K562 (cell line): ENCODE measurements around the gene CXCR5. TPM values are rescaled to one million over a fixed set of nuclear protein-coding genes. Genes with fewer than 3 reads are reported as not detected.
A peak's percentile ranks its signal among the peaks of the same experiment; 100 is the strongest.

ENCODE experiments used
- ATAC-seq: fragments of 200-7000 bp; cut with Tn5 transposase; 3 replicates; pipeline ENCODE4 v1.9.1; 2020; ENCODE audit warnings: moderate library complexity
- BruUV-seq: library from RNA; stranded (reverse); fragments of 400-500 nt; replicated peaks from 2 replicates; lab custom pipeline; 2021; lab: Mats Ljungman, UMichigan
- CTCF ChIA-PET: fragments of 300-600 bp; formaldehyde crosslinking; extraction: SDS; loops from one replicate; lab custom pipeline; 2021; ENCODE audit warnings: low intra/inter-chr PET ratio; lab: Yijun Ruan, JAX
- POLR2A ChIA-PET: fragments of 300-600, 350-650 bp; sonication (Branson Sonifier 250); formaldehyde crosslinking; extraction: SDS; loops from one replicate; lab custom pipeline; 2021; ENCODE audit warnings: antibody characterized with exemption, inconsistent platforms; lab: Yijun Ruan, JAX
- DNase-seq, 4 experiments: peaks; one replicate each; pipeline versions ENCODE4 v3.0.0 to v3.0.0-alpha.2; 2011 to 2018; ENCODE audit warnings: low spot score in 3 of 4, mixed read lengths in 3 of 4; ENCODE audit errors: extremely low read depth in 1 of 4
- FAIRE-seq: peaks from 2 replicates; lab custom pipeline; 2011; peaks lifted over from hg19 to GRCh38; lab: Jason Lieb, UNC
- H2AFZ ChIP-seq: 2 replicates; pipeline ENCODE4 v1.6.0; 2011; ENCODE audit warnings: low read depth, low read length, control low read depth, inconsistent platforms
- H3K27ac ChIP-seq: fragments of 200-600 bp; 3 replicates; pipeline ENCODE4 v1.8.0; 2011; ENCODE audit warnings: low read depth, mild to moderate bottlenecking, control low read depth, inconsistent platforms, low read length, moderate library complexity, mixed read lengths; ENCODE audit errors: extremely low read depth
- H3K27me3 ChIP-seq, 2 experiments: fragments of 300-600 bp in 1 of 2; 2 replicates in 1 of 2; 3 replicates in 1 of 2; pipeline versions ENCODE4 v1.6.0 to v1.8.0; 2011; ENCODE audit warnings: inconsistent platforms in 2 of 2, low read length in 2 of 2, mild to moderate bottlenecking in 1 of 2, mixed read lengths in 1 of 2, moderate library complexity in 1 of 2; ENCODE audit not compliant: control insufficient read depth in 2 of 2, insufficient read depth in 2 of 2
- H3K36me3 ChIP-seq: fragments of 300-600 bp; 3 replicates; pipeline ENCODE4 v1.8.0; 2011; ENCODE audit warnings: mild to moderate bottlenecking, low read length, inconsistent platforms; ENCODE audit not compliant: control insufficient read depth, insufficient read depth
- H3K4me1 ChIP-seq, 2 experiments: fragments of 200-600 bp in 1 of 2; replicated peaks in 1 of 2; 2 replicates in 1 of 2; 3 replicates in 1 of 2; pipeline versions ENCODE4 v1.5.1 to v1.8.0; 2011; ENCODE audit warnings: inconsistent platforms in 2 of 2, low read length in 2 of 2, mild to moderate bottlenecking in 1 of 2, mixed read lengths in 1 of 2, moderate library complexity in 1 of 2; ENCODE audit not compliant: control insufficient read depth in 2 of 2, insufficient read depth in 2 of 2
- H3K4me2 ChIP-seq: 2 replicates; pipeline ENCODE4 v1.6.1; 2011; ENCODE audit warnings: low read length, control low read depth, inconsistent platforms, mixed read lengths; ENCODE audit not compliant: insufficient read depth
- H3K4me3 ChIP-seq: fragments of 200-600 bp; sonication (generic), shearing (Covaris generic); 2 replicates; pipeline ENCODE4 v1.5.1; 2016; ENCODE audit warnings: control low read depth, inconsistent platforms
- H3K79me2 ChIP-seq: fragments of 200-600 bp; 3 replicates; pipeline ENCODE4 v1.8.0; 2011; ENCODE audit warnings: low read length, inconsistent platforms; ENCODE audit not compliant: control insufficient read depth, insufficient read depth
- H3K9ac ChIP-seq, 2 experiments: 2 replicates each; pipeline versions ENCODE4 v1.6.0 to v1.6.1; 2011; ENCODE audit warnings: low read depth in 2 of 2, low read length in 2 of 2, control low read depth in 1 of 2, inconsistent platforms in 1 of 2, mild to moderate bottlenecking in 1 of 2, mixed read lengths in 1 of 2; ENCODE audit not compliant: insufficient read depth in 1 of 2
- H3K9me1 ChIP-seq: one replicate; pipeline ENCODE4 v1.6.0; 2011; ENCODE audit warnings: inconsistent platforms, mild to moderate bottlenecking, low read length, moderate library complexity; ENCODE audit not compliant: control insufficient read depth, insufficient read depth
- H3K9me3 ChIP-seq: replicated peaks from 2 replicates; pipeline ENCODE4 v1.5.1; 2011; ENCODE audit warnings: low read depth, low read length, inconsistent platforms; ENCODE audit not compliant: control insufficient read depth, insufficient read depth
- H4K20me1 ChIP-seq: replicated peaks from 2 replicates; pipeline ENCODE4 v1.6.1; 2011; ENCODE audit warnings: low read length, inconsistent platforms, mixed read lengths; ENCODE audit not compliant: control insufficient read depth, insufficient read depth
- ATF7 ChIP-seq: fragments of 450-650 bp; IDR thresholded peaks from 2 replicates; pipeline ENCODE4 v1.7.1; 2014; ENCODE audit warnings: mild to moderate bottlenecking, moderate library complexity
- EP400 ChIP-seq: fragments of 450-650 bp; IDR thresholded peaks from 2 replicates; pipeline ENCODE4 v1.6.1; 2017; ENCODE audit warnings: antibody characterized with exemption, mild to moderate bottlenecking, moderate library complexity
- TAF1 ChIP-seq: IDR thresholded peaks from 2 replicates; pipeline ENCODE4 v1.6.1; 2011; ENCODE audit warnings: mild to moderate bottlenecking, low read length, moderate library complexity; ENCODE audit not compliant: insufficient read depth, control insufficient read depth, severe bottlenecking; ENCODE audit errors: extremely low read depth
- TEAD1 ChIP-seq, 2 experiments: fragments of 450-650 bp in 1 of 2; sonication (generic) in 1 of 2; formaldehyde crosslinking; IDR thresholded peaks; 2 replicates each; pipeline versions ENCODE4 v1.4.0 to v1.8.0; 2020 to 2022; ENCODE audit warnings: mild to moderate bottlenecking in 2 of 2, missing genetic modification reagents in 1 of 2
- TRIM24 ChIP-seq, 2 experiments: fragments of 450-650 bp; IDR thresholded peaks; 2 replicates each; pipeline ENCODE4 v1.6.1; 2016
- ZBTB7A ChIP-seq: IDR thresholded peaks from 2 replicates; pipeline ENCODE4 v1.6.1; 2011; ENCODE audit warnings: low read depth, mild to moderate bottlenecking, low read length, moderate library complexity, borderline replicate concordance; ENCODE audit not compliant: control insufficient read depth
- ZNF165 ChIP-seq: fragments of 250-450 bp; sonication (Bioruptor Pico); IDR thresholded peaks from 2 replicates; pipeline ENCODE4 v1.4.0; 2020; ENCODE audit warnings: borderline replicate concordance
- ZNF212 ChIP-seq: fragments of 450-650 bp; formaldehyde crosslinking; IDR thresholded peaks from 2 replicates; pipeline ENCODE4 v1.4.0; 2020; ENCODE audit warnings: mild to moderate bottlenecking
- ZNF347 ChIP-seq: fragments of 450-650 bp; formaldehyde crosslinking; IDR thresholded peaks from 2 replicates; pipeline ENCODE4 v1.4.0; 2020; ENCODE audit warnings: low read depth, mild to moderate bottlenecking, moderate library complexity
- WGBS: fragments of 100-300 bp; shearing (Covaris generic); methylation state at CpG from one replicate; pipeline ENCODE4 v1.1.6; 2016; ENCODE audit warnings: low coverage, mixed read lengths; ENCODE audit not compliant: insufficient coverage; ENCODE audit errors: missing lambda C conversion rate; 5-methylcytosine and 5-hydroxymethylcytosine counted together
- in situ Hi-C: fragments of 300-500 bp; cut with MboI; formaldehyde crosslinking; loops from 4 replicates; pipeline ENCODE4 v1.15.0; 2018; ENCODE audit warnings: inconsistent platforms, mixed read lengths
- intact Hi-C: fragments of 100-400 bp; cut with micrococcal nuclease; formaldehyde crosslinking; loops from 2 replicates; pipeline ENCODE4 v1.14.2; 2022
- polyA plus RNA-seq, 8 experiments: library from polyadenylated mRNA; depleted of rRNA in 4 of 8; stranded (reverse) in 5 of 8; unstranded in 3 of 8; fragments of >200 nt; fragmentation: Nextera tagmentation in 2 of 8; fragmentation: Illumina TruSeq in 1 of 8; extraction: Ambion mirVana in 2 of 8; extraction: Trizol in 1 of 8; gene quantifications; 2 replicates each; pipeline versions ENCODE4 v1.2.1 to v1.2.3, GENCODE V29; 2011 to 2014; ENCODE audit warnings: inconsistent platforms in 1 of 8, missing spikeins in 1 of 8
- total RNA-seq, 7 experiments: library from RNA; depleted of rRNA in 6 of 7; stranded (reverse); fragments of >200 nt in 6 of 7; fragmentation: Illumina TruSeq in 2 of 7; extraction: Trizol in 2 of 7; gene quantifications; 2 replicates each; pipeline versions ENCODE4 v1.2.1 to v1.2.3, GENCODE V29; 2011 to 2021; ENCODE audit warnings: low replicate concordance in 1 of 7

Gene CXCR5
- total and polyA plus RNA-seq, 9 of the 15 experiments (the other 6 are each of a cell fraction or from before 2014, with no cell fraction given) = 0.03 to 0.06 TPM; not detected in 7

GRCh38 chr11:118922745-118923627 is 39.3 kb downstream of the CXCR5 start:
- no TSS peak for BruUV-seq
- Histone ChIP-seq H3K9ac (peak overlapping the region in 1 of 2 experiments; percentile 93; a peak in 3 of 4 replicates), H4K20me1 (no peaks in the 10 kb centered on the region), H3K4me1 (peaks cover 67 to 89% of the 10 kb centered on the region in 2 experiments)
- in situ Hi-C loops = no loop called here
- 77% methylated on average over 9 of the region's 9 CpGs for WGBS
- POLR2A ChIA-PET = interaction anchor here (0.6 to 3.1 kb wide), 6 partner anchors 10 to 134 kb away, joined by 3 to 16 read pairs (median 3); no protein-coding TSS in a partner anchor
- TF ChIP-seq ZNF212 = no peak
- no peak for TF ChIP-seq ZNF347 (CRISPR knock-in tag)
- TF ChIP-seq ATF7 = no peak
- TF ChIP-seq ZNF165 (CRISPR knock-in tag) = no peak
- no peak for TF ChIP-seq EP400
- TF ChIP-seq ZBTB7A = no peak
- no peak for TF ChIP-seq TEAD1 (CRISPR knock-in tag; IDR thresholded peaks at IDR 0.05)
- no peak for TF ChIP-seq TAF1
- TF ChIP-seq TRIM24 (IDR thresholded peaks at IDR 0.05) = no peak
- TF ChIP-seq, all 486 proteins: peak for 0
- Histone ChIP-seq H2AFZ (no peak overlapping the region), H3K36me3 (no peaks in the 10 kb centered on the region), H3K9me3 (no peaks in the 10 kb centered on the region), H3K4me3 (no peak overlapping the region; the same call in 1 of the 2 replicates), H3K27me3 (no peaks in the 10 kb centered on the region), H3K79me2 (peaks cover 45% of the 10 kb centered on the region), H3K4me2 (peak overlapping the region; percentile 94; the same call in 1 of the 2 replicates), H3K9me1 (no peaks in the 10 kb centered on the region), H3K27ac (no peak overlapping the region)
- DNase-seq = no peak
- intact Hi-C loops = no loop called here
- no peak for ATAC-seq
- FAIRE-seq = no peak
- CTCF ChIA-PET = no interaction called here
